Measurements from ENCODE around the gene PCAT7.

- TF ChIP-seq GATA2 (IDR thresholded peaks at IDR 0.05; ENCODE audit: low read depth, low read length) (no peak), GATA3 (IDR thresholded peaks at IDR 0.05; ENCODE audit: low read depth, low read length) (no peak)
These were observed 37.0 kb downstream of the PCAT7 start for GRCh38 chr9:94591876-94592275.

Data from SH-SY5Y (cell line).